K562 (cell line): Measurements from ENCODE around the gene TMEM138. TPM values are rescaled to one million over a fixed set of nuclear protein-coding genes. Genes with fewer than 3 reads are reported as not detected.

Source experiments
- CBX3 ChIP-seq, 2 experiments: IDR thresholded peaks; 1 replicate in 1 of 2; 2 replicates in 1 of 2; pipeline ENCODE4 v1.6.1; 2012; ENCODE audit warnings: inconsistent platforms in 2 of 2, low read length in 2 of 2, borderline replicate concordance in 1 of 2, control low read depth in 1 of 2
- COPS2 ChIP-seq: fragments of 450-650 bp; conservative IDR thresholded peaks from 2 replicates; pipeline ENCODE4 v1.6.1; 2016; ENCODE audit warnings: mild to moderate bottlenecking, moderate library complexity
- ELF1 ChIP-seq: fragments of 200-800 bp; sonication (Bioruptor generic); IDR thresholded peaks from 2 replicates; pipeline ENCODE4 v1.6.1; 2016; ENCODE audit warnings: missing genetic modification characterization, missing compliant biosample characterization
- ETV1 ChIP-seq: fragments of 450-650 bp; conservative IDR thresholded peaks from 2 replicates; pipeline ENCODE4 v1.6.1; 2016; ENCODE audit warnings: missing genetic modification characterization, control low read depth, low read depth, missing compliant biosample characterization
- EWSR1 ChIP-seq: fragments of 450-650 bp; IDR thresholded peaks from 2 replicates; pipeline ENCODE4 v1.6.1; 2018; ENCODE audit warnings: borderline replicate concordance, mild to moderate bottlenecking, low read depth, moderate library complexity; ENCODE audit not compliant: partially characterized antibody
- GABPA ChIP-seq: fragments of 200-800 bp; sonication (Bioruptor generic); conservative IDR thresholded peaks from 2 replicates; pipeline ENCODE4 v1.6.1; 2016; ENCODE audit warnings: low read depth, missing genetic modification characterization, missing compliant biosample characterization
- GTF2A2 ChIP-seq: IDR thresholded peaks from 2 replicates; pipeline ENCODE4 v1.6.1; 2016; ENCODE audit warnings: mild to moderate bottlenecking, missing genetic modification characterization, missing compliant biosample characterization
- IRF9 ChIP-seq: fragments of 450-650 bp; IDR thresholded peaks from 2 replicates; pipeline ENCODE4 v1.6.1; 2016; ENCODE audit warnings: missing biosample characterization, missing genetic modification characterization
- LCOR ChIP-seq: sonication (generic); formaldehyde crosslinking; IDR thresholded peaks from 2 replicates; pipeline ENCODE4 v1.8.0; 2022; ENCODE audit warnings: mild to moderate bottlenecking, missing genetic modification reagents
- MAX ChIP-seq: sonication (generic); formaldehyde crosslinking; IDR thresholded peaks from 2 replicates; pipeline ENCODE4 v1.9.0; 2022; ENCODE audit warnings: mild to moderate bottlenecking, missing genetic modification reagents
- MYNN ChIP-seq, 2 experiments: sonication (generic); formaldehyde crosslinking in 1 of 2; IDR thresholded peaks; 2 replicates each; pipeline versions ENCODE4 v1.5.0 to v1.6.1; 2016 to 2020; ENCODE audit warnings: antibody characterized with exemption in 1 of 2, missing genetic modification reagents in 1 of 2
- RBBP5 ChIP-seq: fragments of 200-600 bp; sonication (generic); IDR thresholded peaks from 2 replicates; pipeline ENCODE4 v1.6.1; 2012; ENCODE audit warnings: borderline replicate concordance, mild to moderate bottlenecking, low read length, control low read depth, inconsistent platforms; ENCODE audit not compliant: insufficient read depth, poor library complexity, severe bottlenecking
- SMAD3 ChIP-seq: fragments of 450-650 bp; formaldehyde crosslinking; conservative IDR thresholded peaks from 2 replicates; pipeline ENCODE4 v1.4.0; 2020; ENCODE audit warnings: mild to moderate bottlenecking
- SMC3 ChIP-seq: conservative IDR thresholded peaks from 2 replicates; pipeline ENCODE4 v1.6.1; 2011; ENCODE audit warnings: low read depth, low read length, improper control_type of control experiment; ENCODE audit not compliant: insufficient read depth
- SP1 ChIP-seq: sonication (generic); formaldehyde crosslinking; IDR thresholded peaks from 2 replicates; pipeline ENCODE4 v1.8.1; 2022; ENCODE audit warnings: mild to moderate bottlenecking, missing genetic modification reagents
- TFAP4 ChIP-seq: sonication (generic); formaldehyde crosslinking; IDR thresholded peaks from 2 replicates; pipeline ENCODE4 v1.8.0; 2022; ENCODE audit warnings: missing genetic modification reagents, mild to moderate bottlenecking, moderate library complexity, borderline replicate concordance
- ZNF239 ChIP-seq: fragments of 250-450 bp; sonication (Bioruptor Pico); IDR thresholded peaks from 2 replicates; pipeline ENCODE4 v1.4.0; 2020; ENCODE audit warnings: mild to moderate bottlenecking
- ZNF3 ChIP-seq: fragments of 250-450 bp; sonication (Bioruptor Pico); IDR thresholded peaks from 2 replicates; pipeline ENCODE4 v1.5.0; 2021; ENCODE audit warnings: mild to moderate bottlenecking, moderate library complexity
- ZNF511 ChIP-seq: sonication (generic); formaldehyde crosslinking; IDR thresholded peaks from 2 replicates; pipeline ENCODE4 v1.8.0; 2022; ENCODE audit warnings: mild to moderate bottlenecking, missing genetic modification reagents
- ZNF592 ChIP-seq: fragments of 450-650 bp; IDR thresholded peaks from 2 replicates; pipeline ENCODE4 v1.6.1; 2017; ENCODE audit warnings: antibody characterized with exemption, mild to moderate bottlenecking
- polyA plus RNA-seq, 8 experiments: library from polyadenylated mRNA; depleted of rRNA in 4 of 8; stranded (reverse) in 5 of 8; unstranded in 3 of 8; fragments of >200 nt; fragmentation: Nextera tagmentation in 2 of 8; fragmentation: Illumina TruSeq in 1 of 8; extraction: Ambion mirVana in 2 of 8; extraction: Trizol in 1 of 8; gene quantifications; 2 replicates each; pipeline versions ENCODE4 v1.2.1 to v1.2.3, GENCODE V29; 2011 to 2014; ENCODE audit warnings: inconsistent platforms in 1 of 8, missing spikeins in 1 of 8
- total RNA-seq, 7 experiments: library from RNA; depleted of rRNA in 6 of 7; stranded (reverse); fragments of >200 nt in 6 of 7; fragmentation: Illumina TruSeq in 2 of 7; extraction: Trizol in 2 of 7; gene quantifications; 2 replicates each; pipeline versions ENCODE4 v1.2.1 to v1.2.3, GENCODE V29; 2011 to 2021; ENCODE audit warnings: low replicate concordance in 1 of 7

TMEM138 gene
- total and polyA plus RNA-seq, 9 of the 15 experiments (the other 6 are each of a cell fraction or from before 2014, with no cell fraction given), result 23.2 to 168 (median 63.1) TPM

GRCh38 chr11:61336171-61336935 is 25.8 kb upstream of the TMEM138 start (continued):
- TF ChIP-seq CBX3 (IDR thresholded peaks at IDR 0.05; ENCODE audit: borderline replicate concordance in 1 of 2, low read length in 2 of 2), result peak in 1 of 2 experiments; percentile 61; a peak in 1 of 3 replicates
- TF ChIP-seq GTF2A2 (tag), result no peak
- no peak for TF ChIP-seq SP1
- peak; percentile 89 for TF ChIP-seq TFAP4 (CRISPR knock-in tag)
- TF ChIP-seq RBBP5, result no peak
- TF ChIP-seq SMC3, result peak; percentile 98
- peak; percentile 67; the same call in 1 of the 2 replicates for TF ChIP-seq ELF1 (tag)
- no peak for TF ChIP-seq ZNF239 (CRISPR knock-in tag)
- TF ChIP-seq LCOR (CRISPR knock-in tag), result peak; percentile 79
- peak; percentile 9; the same call in 1 of the 2 replicates for TF ChIP-seq MAX (CRISPR knock-in tag)
- TF ChIP-seq ETV1 (tag), result peak; percentile 92
- TF ChIP-seq ZNF511, result no peak
- TF ChIP-seq ZNF592, result peak; percentile 80; the same call in 1 of the 2 replicates
- TF ChIP-seq IRF9 (tag), result no peak
- TF ChIP-seq COPS2, result no peak
- TF ChIP-seq SMAD3 (CRISPR knock-in tag), result no peak
- TF ChIP-seq ZNF3 (CRISPR knock-in tag), result no peak
- peak; percentile 51; the same call in 1 of the 2 replicates for TF ChIP-seq MYNN (IDR thresholded peaks at IDR 0.05)
- no peak for TF ChIP-seq MYNN (CRISPR knock-in tag; IDR thresholded peaks at IDR 0.05)
- no peak for TF ChIP-seq EWSR1
- TF ChIP-seq GABPA, result peak; percentile 77
